Amniotic stem cell (primary cell): ENCODE data around the gene HOXA9.

Experiments
- DNase-seq: peaks from one replicate; lab custom pipeline; 2025; lab: John Stamatoyannopoulos, UW

Gene HOXA9

GRCh38 chr7:27142580-27143022, 22.7 kb downstream of the HOXA9 start:
- DNase-seq: no peak

GRCh38 chr7:27141923-27142579, 23.3 kb downstream of the HOXA9 start:
- DNase-seq: no peak

- DNase-seq: no peak
These were observed 24.0 kb downstream of the HOXA9 start for GRCh38 chr7:27141137-27141922.

- DNase-seq: no peak
These were observed 25.0 kb downstream of the HOXA9 start for GRCh38 chr7:27140126-27140857.

GRCh38 chr7:27139334-27140125, 25.8 kb downstream of the HOXA9 start:
- DNase-seq: no peak

- DNase-seq: no peak
These were observed 26.4 kb downstream of the HOXA9 start for GRCh38 chr7:27138985-27139333.

- no peak for DNase-seq
These were observed 26.9 kb downstream of the HOXA9 start for GRCh38 chr7:27138472-27138871.

- no peak for DNase-seq
These were observed 27.6 kb downstream of the HOXA9 start for GRCh38 chr7:27137640-27138315.

- no peak for DNase-seq
These were observed 30.9 kb downstream of the HOXA9 start for GRCh38 chr7:27134392-27134791.

GRCh38 chr7:27133409-27134231, 31.7 kb downstream of the HOXA9 start:
- no peak for DNase-seq

- no peak for DNase-seq
These were observed 32.4 kb downstream of the HOXA9 start for GRCh38 chr7:27132978-27133377.

GRCh38 chr7:27132214-27132613, 33.1 kb downstream of the HOXA9 start:
- no peak for DNase-seq

- no peak for DNase-seq
These were observed 33.9 kb downstream of the HOXA9 start for GRCh38 chr7:27131390-27131819.

- no peak for DNase-seq
These were observed 34.6 kb downstream of the HOXA9 start, which contains the start of gene HOXA4 for GRCh38 chr7:27130540-27131389. TSS of gene HOXA4 (minus strand) at chr7:27130757. CDS start at chr7:27130733, 24 bp downstream.

GRCh38 chr7:27129729-27130539, 35.4 kb downstream of the HOXA9 start:
- DNase-seq: no peak

- no peak for DNase-seq
These were observed 36.3 kb downstream of the HOXA9 start for GRCh38 chr7:27128776-27129728.

- no peak for DNase-seq
These were observed 37.3 kb downstream of the HOXA9 start for GRCh38 chr7:27128034-27128433.
